ENCODE data around the gene SHD. TPM values are rescaled to one million over a fixed set of nuclear protein-coding genes. Genes with fewer than 3 reads are reported as not detected.
"Not testable (repeated sequence)": the region's sequence is repeated elsewhere in the genome, so short reads cannot be mapped to it uniquely, and the experiment has no call there.

SHD gene
- total RNA-seq, 3 donors from 2014 or later: not detected

GRCh38 chr19:4234142-4234861, 44.8 kb upstream of the SHD start:
- no peak overlapping the region for H3K27ac ChIP-seq
- H3K9me3 ChIP-seq: no peaks in the 10 kb centered on the region
- no peaks in the 10 kb centered on the region for H3K4me1 ChIP-seq
- H3K27me3 ChIP-seq: peaks cover 2 to 41% of the 10 kb centered on the region in 2 donors
- DNase-seq (ENCODE audit: low spot score in 2 of 2): no peak
- intact Hi-C loops (cut with DNase I; ENCODE audit: low total_unique reads): no loop called here
- H3K36me3 ChIP-seq: no peaks in the 10 kb centered on the region
- TF ChIP-seq CTCF (IDR thresholded peaks at IDR 0.05) (no peak), POLR2AphosphoS5 (IDR thresholded peaks at IDR 0.05) (no peak), POLR2A (IDR thresholded peaks at IDR 0.05) (no peak)
- no peak overlapping the region for H3K4me3 ChIP-seq

GRCh38 chr19:4234862-4235201, 44.2 kb upstream of the SHD start:
- Histone ChIP-seq H3K4me3 (no peak overlapping the region), H3K36me3 (no peaks in the 10 kb centered on the region), H3K27me3 (peaks cover 0 to 36% of the 10 kb centered on the region in 2 donors), H3K27ac (no peak overlapping the region), H3K4me1 (no peaks in the 10 kb centered on the region), H3K9me3 (no peaks in the 10 kb centered on the region)
- no peak for DNase-seq (ENCODE audit: low spot score in 2 of 2)
- TF ChIP-seq POLR2AphosphoS5 (IDR thresholded peaks at IDR 0.05): no peak
- no peak for TF ChIP-seq CTCF (IDR thresholded peaks at IDR 0.05)
- no peak for TF ChIP-seq POLR2A (IDR thresholded peaks at IDR 0.05)
- intact Hi-C loops (cut with DNase I; ENCODE audit: low total_unique reads): no loop called here

GRCh38 chr19:4237510-4237909, 41.6 kb upstream of the SHD start:
- H3K36me3 ChIP-seq; H3K27ac ChIP-seq; H3K9me3 ChIP-seq; H3K4me3 ChIP-seq; intact Hi-C loops (cut with DNase I; ENCODE audit: low total_unique reads); H3K4me1 ChIP-seq; DNase-seq (ENCODE audit: low spot score in 2 of 2): not testable (repeated sequence)
- peaks cover 0 to 20% of the 10 kb centered on the region in 2 donors for H3K27me3 ChIP-seq

GRCh38 chr19:4238831-4239230, 40.2 kb upstream of the SHD start:
- DNase-seq (ENCODE audit: low spot score in 2 of 2): no peak
- Histone ChIP-seq H3K27ac (no peak overlapping the region), H3K9me3 (peaks cover 7 to 9% of the 10 kb centered on the region in 2 donors), H3K4me3 (no peak overlapping the region), H3K27me3 (peaks cover 0 to 8% of the 10 kb centered on the region in 2 donors), H3K36me3 (no peaks in the 10 kb centered on the region), H3K4me1 (no peaks in the 10 kb centered on the region)
- intact Hi-C loops (cut with DNase I; ENCODE audit: low total_unique reads): no loop called here
- TF ChIP-seq CTCF (IDR thresholded peaks at IDR 0.05): no peak
- no peak for TF ChIP-seq POLR2AphosphoS5 (IDR thresholded peaks at IDR 0.05)
- TF ChIP-seq POLR2A (IDR thresholded peaks at IDR 0.05): no peak

GRCh38 chr19:4241824-4242430, 37.1 kb upstream of the SHD start:
- Histone ChIP-seq H3K9me3 (peaks cover 7 to 9% of the 10 kb centered on the region in 2 donors), H3K27ac (no peak overlapping the region), H3K4me3 (no peak overlapping the region), H3K27me3 (peaks cover 0 to 2% of the 10 kb centered on the region in 2 donors), H3K4me1 (no peaks in the 10 kb centered on the region), H3K36me3 (no peaks in the 10 kb centered on the region)
- no peak for TF ChIP-seq POLR2A (IDR thresholded peaks at IDR 0.05)
- no peak for TF ChIP-seq CTCF (IDR thresholded peaks at IDR 0.05)
- no peak for TF ChIP-seq POLR2AphosphoS5 (IDR thresholded peaks at IDR 0.05)
- DNase-seq (ENCODE audit: low spot score in 2 of 2): no peak
- intact Hi-C loops (cut with DNase I; ENCODE audit: low total_unique reads): no loop called here

- H3K9me3 ChIP-seq; H3K4me3 ChIP-seq; H3K4me1 ChIP-seq; DNase-seq (ENCODE audit: low spot score in 2 of 2); intact Hi-C loops (cut with DNase I; ENCODE audit: low total_unique reads); H3K27me3 ChIP-seq; H3K27ac ChIP-seq; H3K36me3 ChIP-seq: not testable (repeated sequence)
These were observed 33.1 kb upstream of the SHD start for GRCh38 chr19:4245938-4246337.
